Measurements from ENCODE around the gene RAP1GDS1. TPM values are rescaled to one million over a fixed set of nuclear protein-coding genes. Genes with fewer than 3 reads are reported as not detected.

RAP1GDS1 gene, protein sequence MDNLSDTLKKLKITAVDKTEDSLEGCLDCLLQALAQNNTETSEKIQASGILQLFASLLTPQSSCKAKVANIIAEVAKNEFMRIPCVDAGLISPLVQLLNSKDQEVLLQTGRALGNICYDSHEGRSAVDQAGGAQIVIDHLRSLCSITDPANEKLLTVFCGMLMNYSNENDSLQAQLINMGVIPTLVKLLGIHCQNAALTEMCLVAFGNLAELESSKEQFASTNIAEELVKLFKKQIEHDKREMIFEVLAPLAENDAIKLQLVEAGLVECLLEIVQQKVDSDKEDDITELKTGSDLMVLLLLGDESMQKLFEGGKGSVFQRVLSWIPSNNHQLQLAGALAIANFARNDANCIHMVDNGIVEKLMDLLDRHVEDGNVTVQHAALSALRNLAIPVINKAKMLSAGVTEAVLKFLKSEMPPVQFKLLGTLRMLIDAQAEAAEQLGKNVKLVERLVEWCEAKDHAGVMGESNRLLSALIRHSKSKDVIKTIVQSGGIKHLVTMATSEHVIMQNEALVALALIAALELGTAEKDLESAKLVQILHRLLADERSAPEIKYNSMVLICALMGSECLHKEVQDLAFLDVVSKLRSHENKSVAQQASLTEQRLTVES
- 37.2 and 41.5 TPM in 2 replicates for total RNA-seq (2014; rRNA removed; shearing (Covaris generic))

DNA sequence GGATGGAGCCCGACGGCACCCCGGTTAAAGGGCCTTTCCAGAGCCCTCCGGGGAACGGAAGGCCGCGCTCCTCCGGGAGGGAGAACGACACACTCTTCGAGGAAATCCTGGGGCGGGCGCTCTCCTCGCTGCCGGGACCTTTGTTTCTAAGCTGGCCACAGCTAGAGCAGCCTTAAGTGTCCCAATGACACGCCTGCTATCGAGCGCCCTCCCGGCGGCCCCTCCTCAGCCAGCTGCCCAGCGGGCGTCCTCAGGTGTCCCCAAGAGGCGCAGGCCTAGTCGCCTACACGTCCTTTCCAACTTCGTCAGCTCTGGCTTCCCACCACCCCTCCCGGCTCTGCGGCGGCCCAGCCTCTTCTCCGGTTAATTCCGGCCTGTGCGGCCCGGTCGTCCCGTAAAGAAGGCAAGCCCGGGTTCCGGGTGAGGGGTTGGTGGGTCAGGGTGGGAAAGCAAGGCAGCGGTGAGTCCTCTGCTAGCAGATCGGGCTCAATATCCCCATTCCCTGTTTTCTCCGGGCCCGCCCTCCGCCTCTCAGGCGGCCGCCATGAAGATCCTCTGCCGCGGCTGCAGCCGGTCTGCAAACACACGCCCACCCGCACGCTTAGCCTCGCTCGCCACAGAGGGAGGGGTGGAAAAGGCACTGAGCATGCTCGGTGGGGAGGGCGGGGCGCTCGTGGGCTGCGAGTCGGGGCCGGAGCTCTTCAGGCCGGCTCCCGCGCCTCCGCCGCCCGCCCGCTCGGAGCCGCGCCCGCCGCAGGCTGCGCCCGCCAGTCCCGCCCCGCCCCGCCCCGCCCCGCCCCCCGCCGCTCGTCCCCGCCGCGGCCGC is at the start of gene RAP1GDS1:
RAP1GDS1 (plus strand) TSS at position 806 of the 826 bp plus-strand sequence. CDS start 182 bp downstream, outside the sequence.
- peak; percentile 95 for DNase-seq (ENCODE audit: low spot score)

- no peak for DNase-seq (ENCODE audit: low spot score)
These were observed 38.9 kb upstream of the RAP1GDS1 start for GRCh38 chr4:98222306-98222705.

- no peak for DNase-seq (ENCODE audit: low spot score)
These were observed 34.8 kb upstream of the RAP1GDS1 start for GRCh38 chr4:98226396-98226795.

GRCh38 chr4:98230961-98231360 is 30.2 kb upstream of the RAP1GDS1 start:
- DNase-seq (ENCODE audit: low spot score): no peak

DNA sequence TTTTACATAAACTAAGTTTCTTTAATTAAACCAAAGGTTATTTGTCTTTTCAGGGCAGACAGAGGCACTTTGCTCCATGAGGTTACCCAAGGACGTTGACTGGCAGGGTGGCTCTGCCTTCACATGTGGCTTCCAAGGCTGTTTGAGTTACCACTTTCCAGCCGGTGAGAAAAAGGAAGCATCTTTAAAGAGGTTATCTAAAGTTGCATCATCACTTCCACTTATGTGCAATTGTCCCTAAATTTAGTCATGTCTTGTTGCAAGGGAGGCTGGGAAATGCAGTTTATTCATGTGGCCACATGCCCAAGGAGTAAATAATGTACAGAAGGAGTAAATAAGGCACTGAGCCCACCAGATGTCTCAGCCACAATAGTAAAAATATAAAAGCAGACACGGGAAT is 29.0 kb upstream of the RAP1GDS1 start:
- peak; percentile 39 for DNase-seq (ENCODE audit: low spot score)

DNA sequence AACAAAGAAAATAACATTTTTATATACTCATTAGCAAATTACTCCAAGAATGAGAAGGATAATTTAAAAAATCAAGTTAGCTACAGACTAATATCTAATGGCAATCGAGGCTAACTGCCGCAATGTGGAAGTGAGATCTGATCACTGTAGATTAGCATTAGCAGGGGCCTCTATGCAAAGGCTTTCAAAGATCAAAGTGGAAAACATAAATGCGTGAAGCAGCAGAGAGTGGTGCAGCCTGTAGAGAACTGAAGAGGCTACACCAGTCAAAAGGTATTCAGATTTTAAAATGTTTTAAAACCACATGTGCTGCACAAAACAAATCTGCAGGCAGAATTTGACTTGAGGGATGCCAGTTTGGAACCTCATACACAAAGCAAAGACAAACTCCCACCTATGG is 24.0 kb upstream of the RAP1GDS1 start:
- DNase-seq (ENCODE audit: low spot score): no peak

DNA sequence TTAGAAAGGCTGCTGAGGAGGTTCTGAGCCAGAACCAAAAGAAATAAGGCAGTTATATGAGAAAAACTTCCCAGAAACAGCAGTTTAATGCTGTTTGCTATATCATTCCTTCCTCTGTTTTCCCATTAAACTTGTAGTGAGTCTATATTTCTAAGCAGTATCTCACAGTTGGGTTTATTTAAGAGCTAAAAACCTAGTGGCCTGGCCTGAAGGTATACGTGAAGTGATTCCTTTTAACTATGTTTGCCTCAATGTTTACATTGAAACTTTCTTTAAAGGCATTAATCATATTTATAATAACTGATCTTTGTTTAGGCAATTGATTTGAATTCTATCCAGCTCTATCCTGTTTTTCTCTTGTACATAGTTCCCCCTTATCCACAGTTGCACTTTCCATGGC is 19.1 kb upstream of the RAP1GDS1 start:
- DNase-seq (ENCODE audit: low spot score): no peak

DNA sequence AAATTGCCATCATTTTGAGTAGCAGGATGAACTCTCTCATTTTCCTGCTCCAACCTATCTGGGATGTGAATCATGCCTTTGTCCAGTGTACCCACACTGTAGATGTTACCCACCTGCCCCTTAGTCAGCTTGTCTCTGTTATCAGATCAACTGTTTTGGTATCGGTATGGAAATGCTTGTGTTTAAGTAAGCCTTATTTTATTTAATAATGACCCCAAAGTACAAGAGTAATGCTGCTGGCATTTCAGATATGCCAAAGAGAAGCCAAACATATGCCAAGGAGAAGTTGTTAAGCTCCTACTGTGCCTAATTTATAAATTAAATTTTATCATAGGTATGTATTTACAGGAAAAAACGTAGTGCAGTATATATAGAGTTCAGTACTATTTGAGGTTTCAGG is 18.6 kb upstream of the RAP1GDS1 start:
- DNase-seq (ENCODE audit: low spot score): no peak

- DNase-seq (ENCODE audit: low spot score): no peak
These were observed 16.0 kb upstream of the RAP1GDS1 start for GRCh38 chr4:98245226-98245625.

DNA sequence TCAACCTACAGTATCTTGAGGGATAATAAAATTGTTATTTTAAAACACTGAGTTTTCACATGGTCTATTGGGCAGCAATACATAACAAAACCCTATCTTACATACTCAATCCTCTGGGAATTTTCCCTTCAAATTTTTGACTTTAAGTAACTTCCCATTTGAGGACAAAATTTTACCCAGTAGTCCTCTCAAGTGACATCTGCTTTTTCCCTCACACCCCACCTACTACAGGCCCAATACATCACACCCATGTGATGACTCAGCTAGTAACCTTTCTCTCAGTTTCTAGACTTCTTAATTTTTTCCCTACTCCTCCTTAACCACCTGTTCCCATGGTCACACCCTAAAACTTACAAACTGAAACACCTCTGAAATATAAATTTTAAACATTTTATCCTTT is 12.2 kb upstream of the RAP1GDS1 start:
- DNase-seq (ENCODE audit: low spot score): no peak

GRCh38 chr4:98249831-98250230 is 11.4 kb upstream of the RAP1GDS1 start:
- DNase-seq (ENCODE audit: low spot score): no peak

- DNase-seq (ENCODE audit: low spot score): no peak
These were observed 7.7 kb upstream of the RAP1GDS1 start for GRCh38 chr4:98253499-98253898.

GRCh38 chr4:98260047-98260578 is 1.1 kb upstream of the RAP1GDS1 start:
- DNase-seq (ENCODE audit: low spot score): no peak

- peak; percentile 46 for DNase-seq (ENCODE audit: low spot score)
These were observed 464 bp downstream of the RAP1GDS1 start for GRCh38 chr4:98261405-98262291.

DNA sequence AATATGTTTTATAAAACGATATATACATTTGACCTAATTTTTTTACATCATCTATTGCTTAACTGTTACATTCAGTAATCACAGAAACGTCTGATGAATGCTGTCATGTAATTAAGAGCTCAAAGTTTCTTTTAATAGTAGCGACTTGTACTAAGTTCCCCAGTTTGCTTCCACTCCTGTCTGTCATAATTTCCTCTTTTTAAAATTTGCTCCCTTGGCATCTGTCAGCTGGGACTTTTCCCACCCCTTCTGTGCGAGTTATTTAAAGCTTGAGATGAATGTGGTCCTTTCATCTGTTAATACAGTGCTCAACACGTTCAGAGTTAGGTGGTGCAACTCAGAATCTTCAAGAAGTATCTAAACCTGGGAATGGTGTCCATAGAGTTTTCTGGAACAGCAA is 1.2 kb downstream of the RAP1GDS1 start:
- no peak for DNase-seq (ENCODE audit: low spot score)

- DNase-seq (ENCODE audit: low spot score): no peak
These were observed 6.3 kb downstream of the RAP1GDS1 start for GRCh38 chr4:98267498-98267897.

- DNase-seq (ENCODE audit: low spot score): no peak
These were observed 14.0 kb downstream of the RAP1GDS1 start for GRCh38 chr4:98275145-98275544.

GRCh38 chr4:98283219-98284189 is 22.3 kb downstream of the RAP1GDS1 start:
- DNase-seq (ENCODE audit: low spot score): no peak

- DNase-seq (ENCODE audit: low spot score): peak; percentile 4
These were observed 23.5 kb downstream of the RAP1GDS1 start for GRCh38 chr4:98284640-98285046.

DNA sequence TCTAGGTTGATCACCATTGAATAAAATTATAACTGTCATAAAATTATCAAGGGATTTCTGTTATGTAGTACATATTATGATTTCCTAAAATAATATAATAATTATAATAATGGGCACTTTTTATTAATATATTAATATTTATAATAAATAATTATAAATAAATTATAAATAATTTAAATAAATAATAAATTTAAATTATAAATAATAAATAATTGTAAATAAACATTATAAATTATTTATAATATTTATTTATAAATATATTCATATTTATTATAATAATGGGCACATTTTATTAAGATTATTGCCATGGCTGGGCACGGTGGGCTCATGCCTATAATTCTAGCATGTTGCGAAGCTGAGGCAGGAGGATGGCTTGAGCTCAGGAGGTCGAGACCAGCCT is 24.5 kb downstream of the RAP1GDS1 start:
- no peak for DNase-seq (ENCODE audit: low spot score)

Data from H4 (cell line).